Left ventricle myocardium inferior (tissue), 1 donor: Measurements from ENCODE around the gene FAS. TPM values are rescaled to one million over a fixed set of nuclear protein-coding genes. Genes with fewer than 3 reads are reported as not detected.
A peak's percentile ranks its signal among the peaks of the same experiment; 100 is the strongest.

Source experiments
- DNase-seq: peaks from one replicate; pipeline ENCODE4 v3.0.0-alpha.2; 2020
- H3K27ac ChIP-seq: fragments of 200-600 bp; replicated peaks from 2 replicates; pipeline ENCODE4 v1.8.0; 2021
- H3K27me3 ChIP-seq: fragments of 200-600 bp; 2 replicates; pipeline ENCODE4 v1.8.0; 2021; ENCODE audit warnings: low read depth
- H3K36me3 ChIP-seq: fragments of 200-600 bp; 2 replicates; pipeline ENCODE4 v1.8.0; 2021
- H3K4me1 ChIP-seq: fragments of 200-600 bp; 2 replicates; pipeline ENCODE4 v1.8.0; 2021
- H3K4me3 ChIP-seq: fragments of 200-600 bp; 2 replicates; pipeline ENCODE4 v1.8.0; 2021; ENCODE audit warnings: mild to moderate bottlenecking, moderate library complexity
- H3K9me3 ChIP-seq: fragments of 200-600 bp; replicated peaks from 2 replicates; pipeline ENCODE4 v1.8.0; 2021
- intact Hi-C: fragments of 100-400 bp; cut with micrococcal nuclease; formaldehyde crosslinking; loops from one replicate; pipeline ENCODE4 v1.11.0; 2022
- total RNA-seq: library from RNA; stranded (reverse); fragmentation: NEBNext Ultra II Directional; extraction: Animal tissue kit (Norgen Biotek cat#: 25700); gene quantifications from one replicate; pipeline ENCODE4 v1.2.1, GENCODE V29; 2021
- TF ChIP-seq, protein P1 (sequence below): fragments of 200-600 bp; IDR thresholded peaks from 2 replicates; pipeline ENCODE4 v1.8.0; 2021; ENCODE audit warnings: antibody characterized with exemption, mild to moderate bottlenecking, borderline replicate concordance
- donor health status: DM: no; HTN: yes; CAD: no; lungs with severe emphysema.

FAS gene
- total RNA-seq, 1 donor from 2014 or later: 3.7 TPM

DNA sequence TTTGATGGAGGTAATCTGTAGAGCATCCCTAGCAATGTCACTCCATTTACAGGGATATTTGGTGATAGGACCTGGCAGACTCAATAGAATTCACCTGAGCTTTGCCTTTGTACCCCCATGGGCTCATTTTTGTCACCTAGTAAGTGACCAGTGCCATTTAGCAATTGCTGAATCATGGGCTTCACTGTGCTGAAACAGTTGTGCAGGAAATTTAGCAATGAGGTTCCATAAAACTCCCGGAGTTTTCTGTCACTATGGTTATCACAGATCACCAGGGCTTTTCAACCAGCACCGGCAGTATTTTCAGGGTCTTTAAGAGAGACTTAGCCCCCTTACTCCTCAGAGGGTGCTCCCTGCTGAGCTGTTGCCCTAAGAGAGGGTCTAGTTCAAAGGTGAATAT is 40.2 kb downstream of the FAS start:
- no peak for DNase-seq
- peaks cover 34% of the 10 kb centered on the region for H3K4me1 ChIP-seq
- H3K9me3 ChIP-seq: no peaks in the 10 kb centered on the region
- H3K27ac ChIP-seq: no peak overlapping the region
- H3K36me3 ChIP-seq: no peaks in the 10 kb centered on the region
- TF ChIP-seq, protein P1, sequence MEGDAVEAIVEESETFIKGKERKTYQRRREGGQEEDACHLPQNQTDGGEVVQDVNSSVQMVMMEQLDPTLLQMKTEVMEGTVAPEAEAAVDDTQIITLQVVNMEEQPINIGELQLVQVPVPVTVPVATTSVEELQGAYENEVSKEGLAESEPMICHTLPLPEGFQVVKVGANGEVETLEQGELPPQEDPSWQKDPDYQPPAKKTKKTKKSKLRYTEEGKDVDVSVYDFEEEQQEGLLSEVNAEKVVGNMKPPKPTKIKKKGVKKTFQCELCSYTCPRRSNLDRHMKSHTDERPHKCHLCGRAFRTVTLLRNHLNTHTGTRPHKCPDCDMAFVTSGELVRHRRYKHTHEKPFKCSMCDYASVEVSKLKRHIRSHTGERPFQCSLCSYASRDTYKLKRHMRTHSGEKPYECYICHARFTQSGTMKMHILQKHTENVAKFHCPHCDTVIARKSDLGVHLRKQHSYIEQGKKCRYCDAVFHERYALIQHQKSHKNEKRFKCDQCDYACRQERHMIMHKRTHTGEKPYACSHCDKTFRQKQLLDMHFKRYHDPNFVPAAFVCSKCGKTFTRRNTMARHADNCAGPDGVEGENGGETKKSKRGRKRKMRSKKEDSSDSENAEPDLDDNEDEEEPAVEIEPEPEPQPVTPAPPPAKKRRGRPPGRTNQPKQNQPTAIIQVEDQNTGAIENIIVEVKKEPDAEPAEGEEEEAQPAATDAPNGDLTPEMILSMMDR: no peak
- H3K4me3 ChIP-seq: no peak overlapping the region
- intact Hi-C loops: no loop called here
- H3K27me3 ChIP-seq: no peaks in the 10 kb centered on the region

DNA sequence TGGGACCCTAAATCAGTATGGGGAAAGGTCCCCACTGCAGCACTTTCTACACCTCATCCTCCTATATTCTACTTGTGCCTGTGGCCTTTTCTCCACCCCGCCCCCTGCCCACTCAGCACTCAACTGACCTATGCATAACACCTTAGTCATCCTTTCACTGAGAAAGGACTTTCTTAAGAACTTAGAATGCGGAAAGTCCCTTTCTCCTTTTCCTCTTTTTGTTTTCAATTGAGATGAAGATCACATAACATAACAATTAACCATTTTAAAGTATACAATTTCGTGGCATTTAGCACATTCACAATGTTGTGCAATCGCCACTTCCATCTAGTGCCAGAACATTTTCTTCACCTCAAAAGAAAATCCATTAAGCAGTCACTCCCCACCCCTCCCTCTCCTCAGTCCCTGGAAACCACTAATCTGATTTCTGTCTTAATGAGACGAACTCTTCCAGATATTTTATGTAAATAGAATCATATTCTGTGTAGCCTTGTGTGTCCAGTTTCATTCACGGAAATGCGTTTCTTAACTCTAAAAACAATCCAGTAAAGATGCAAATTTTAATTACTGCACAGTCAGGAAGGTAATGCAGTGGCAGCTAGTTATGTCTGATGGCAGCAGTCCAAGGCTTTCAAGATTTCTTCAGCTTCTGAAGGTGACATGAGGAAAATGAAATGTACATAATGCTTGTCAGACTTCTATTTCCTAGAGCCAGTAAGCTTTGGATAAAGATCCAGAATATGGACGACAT is 41.7 kb downstream of the FAS start:
- H3K9me3 ChIP-seq: no peaks in the 10 kb centered on the region
- DNase-seq: peak; percentile 26
- no peaks in the 10 kb centered on the region for H3K36me3 ChIP-seq
- TF ChIP-seq, protein P1: no peak
- H3K27ac ChIP-seq: peak overlapping the region; percentile 26
- peaks cover 29% of the 10 kb centered on the region for H3K4me1 ChIP-seq
- intact Hi-C loops: no loop called here
- H3K27me3 ChIP-seq: no peaks in the 10 kb centered on the region
- no peak overlapping the region for H3K4me3 ChIP-seq

DNA sequence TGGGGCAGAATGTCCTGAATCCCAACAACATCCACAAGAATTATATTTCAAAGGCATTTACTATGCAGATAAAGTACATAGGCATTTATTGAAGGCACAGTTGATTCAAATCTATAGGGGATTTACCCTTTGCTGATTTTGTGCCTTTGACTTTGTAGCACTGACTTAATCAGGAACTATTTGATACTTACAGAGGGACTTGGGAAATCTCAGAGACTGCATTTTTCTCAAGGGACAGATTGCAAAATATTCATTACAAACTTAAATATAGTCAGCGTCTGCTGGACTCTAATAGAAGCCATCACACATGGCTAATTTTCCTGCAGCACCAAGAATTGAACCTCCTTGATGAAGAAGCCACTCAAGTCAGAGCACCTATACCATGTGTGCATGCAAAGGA is 44.9 kb downstream of the FAS start:
- intact Hi-C loops: no loop called here
- TF ChIP-seq, protein P1: no peak
- H3K27me3 ChIP-seq: no peaks in the 10 kb centered on the region
- H3K27ac ChIP-seq: no peak overlapping the region
- H3K4me1 ChIP-seq: peaks cover 25% of the 10 kb centered on the region
- no peaks in the 10 kb centered on the region for H3K36me3 ChIP-seq
- no peak overlapping the region for H3K4me3 ChIP-seq
- no peak for DNase-seq
- no peaks in the 10 kb centered on the region for H3K9me3 ChIP-seq

DNA sequence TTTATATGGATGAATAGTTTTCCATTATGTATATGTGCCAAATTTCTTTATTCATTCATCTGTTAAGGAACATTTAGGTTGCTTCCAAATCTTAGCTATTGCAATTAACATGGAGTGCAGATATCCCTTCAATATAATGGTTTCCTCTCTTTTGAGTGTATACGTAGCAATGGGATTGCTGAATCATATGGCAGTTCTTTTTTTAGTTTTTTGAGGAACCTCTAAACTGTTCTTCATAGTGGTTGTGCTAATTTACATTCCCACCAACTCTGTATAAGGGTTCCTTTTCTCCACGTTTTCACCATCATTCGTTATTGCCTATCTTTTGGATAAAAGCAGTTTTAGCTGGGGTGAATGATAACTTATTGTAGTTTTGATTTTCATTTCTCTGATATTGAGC is 46.5 kb downstream of the FAS start:
- TF ChIP-seq, protein P1: no peak
- Histone ChIP-seq H3K36me3 (no peaks in the 10 kb centered on the region), H3K4me1 (peaks cover 19% of the 10 kb centered on the region), H3K27me3 (no peaks in the 10 kb centered on the region), H3K27ac (no peak overlapping the region), H3K4me3 (no peak overlapping the region), H3K9me3 (no peaks in the 10 kb centered on the region)
- DNase-seq: no peak
- intact Hi-C loops: no loop called here

DNA sequence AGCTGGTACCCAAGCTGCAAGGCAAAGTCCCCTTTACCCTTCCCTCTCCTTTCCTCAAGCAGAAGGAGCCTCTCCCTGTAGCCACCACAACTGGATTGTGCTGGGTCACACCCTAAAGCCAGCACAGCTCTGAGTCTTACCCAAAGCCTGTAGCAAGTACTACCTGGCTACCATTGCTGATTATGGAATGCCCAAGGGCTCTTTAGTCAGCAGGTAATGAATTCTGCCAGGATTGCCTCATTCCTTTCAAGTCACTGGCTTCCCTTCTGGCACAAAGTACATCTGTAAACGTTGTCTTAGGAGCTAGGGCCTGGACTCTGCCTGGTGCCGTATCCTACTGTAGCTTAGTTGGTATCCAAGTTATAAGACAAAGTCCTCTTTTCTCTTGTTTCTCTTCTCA is 52.0 kb downstream of the FAS start:
- Histone ChIP-seq H3K9me3 (no peaks in the 10 kb centered on the region), H3K27ac (no peak overlapping the region), H3K4me3 (no peak overlapping the region), H3K36me3 (no peaks in the 10 kb centered on the region), H3K4me1 (peaks cover 2% of the 10 kb centered on the region), H3K27me3 (no peaks in the 10 kb centered on the region)
- intact Hi-C loops: no loop called here
- TF ChIP-seq, protein P1: no peak
- no peak for DNase-seq
